ENCODE results near the gene MSH3. TPM values are rescaled to one million over a fixed set of nuclear protein-coding genes. Genes with fewer than 3 reads are reported as not detected.

MSH3 gene
- polyA plus RNA-seq, 1 of the 3 experiments (the other 2 are of a cell fraction), result 3.5 TPM

GRCh38 chr5:80725446-80725845 lies 71.0 kb downstream of the MSH3 start:
- POLR2A ChIA-PET, result no interaction called here
- no peak overlapping the region for H3K9ac ChIP-seq
- CTCF ChIA-PET, result interaction anchor here (1.0 to 1.6 kb wide), 2 partner anchors 14 to 574 kb away, joined by 3 to 7 read pairs; no protein-coding TSS in a partner anchor
- H2AFZ ChIP-seq (ENCODE audit: low read depth), result no peak overlapping the region
- H3K4me2 ChIP-seq, result no peak overlapping the region
- H3F3A ChIP-seq (replicated peaks; ENCODE audit: insufficient read depth), result no peaks in the 10 kb centered on the region
- peaks cover 26 to 39% of the 10 kb centered on the region in 2 experiments for H3K36me3 ChIP-seq (replicated peaks in 1 of 2; ENCODE audit: control insufficient read depth in 1 of 2, insufficient read depth in 2 of 2, low read length in 1 of 2)
- H3K27me3 ChIP-seq (ENCODE audit: insufficient read depth), result no peaks in the 10 kb centered on the region
- no peaks in the 10 kb centered on the region for H3K9me2 ChIP-seq
- DNase-seq, result no peak
- H3K9me3 ChIP-seq, result peaks cover 2% of the 10 kb centered on the region; the same call in 1 of the 2 replicates
- H3K27ac ChIP-seq (ENCODE audit: low read depth in 2 of 2, low read length in 1 of 2), result no peak overlapping the region
- 94% methylated on average over 6 of the region's 6 CpGs for WGBS (ENCODE audit: low lambda C conversion rate)
- H3K4me3 ChIP-seq (ENCODE audit: low read depth in 2 of 2, low read length in 1 of 2), result no peak overlapping the region
- TF ChIP-seq POLR2AphosphoS5 (IDR thresholded peaks at IDR 0.05; ENCODE audit: low read depth, low read length) (no peak), NFIC (IDR thresholded peaks at IDR 0.05; ENCODE audit: borderline replicate concordance) (no peak), REST (IDR thresholded peaks at IDR 0.05; ENCODE audit: low read depth, low read length) (no peak), SMC3 (IDR thresholded peaks at IDR 0.05; ENCODE audit: low read depth, low read length) (no peak), ZBTB33 (IDR thresholded peaks at IDR 0.05; ENCODE audit: borderline replicate concordance, low read depth) (no peak), SIN3A (IDR thresholded peaks at IDR 0.05; ENCODE audit: borderline replicate concordance, low read depth, low read length) (no peak), CHD2 (IDR thresholded peaks at IDR 0.05; ENCODE audit: low read length, partially characterized antibody) (no peak), MEF2A (IDR thresholded peaks at IDR 0.05; ENCODE audit: borderline replicate concordance, low read depth) (no peak), FOXM1 (IDR thresholded peaks at IDR 0.05; ENCODE audit: low read depth) (no peak), MXI1 (IDR thresholded peaks at IDR 0.05; ENCODE audit: low read depth, low read length) (no peak), TCF12 (IDR thresholded peaks at IDR 0.05) (no peak), JUND (IDR thresholded peaks at IDR 0.05) (no peak), FOXJ3 (CRISPR knock-in tag; IDR thresholded peaks at IDR 0.05) (no peak), PBX3 (IDR thresholded peaks at IDR 0.05) (no peak), CTCF (IDR thresholded peaks at IDR 0.05) (no peak), ELF1 (IDR thresholded peaks at IDR 0.05) (no peak)
- no peaks in the 10 kb centered on the region for H4K20me1 ChIP-seq (ENCODE audit: insufficient read depth)
- H3K4me1 ChIP-seq (ENCODE audit: control insufficient read depth in 1 of 2, insufficient read depth in 2 of 2, low read depth in 1 of 2, low read length in 1 of 2), result no peaks in the 10 kb centered on the region
- H3K79me2 ChIP-seq (ENCODE audit: insufficient read depth), result no peaks in the 10 kb centered on the region
